HepG2 (cell line): ENCODE results near the gene LSM14B. TPM values are rescaled to one million over a fixed set of nuclear protein-coding genes. Genes with fewer than 3 reads are reported as not detected.

Experiments used
- ARID4A ChIP-seq: sonication (generic); formaldehyde crosslinking; IDR thresholded peaks from 2 replicates; pipeline ENCODE4 v1.5.0; 2020; ENCODE audit warnings: mild to moderate bottlenecking, missing genetic modification reagents, borderline replicate concordance
- CREM ChIP-seq, 2 experiments: sonication (generic) in 1 of 2; formaldehyde crosslinking in 1 of 2; IDR thresholded peaks; 2 replicates each; pipeline versions ENCODE4 v1.4.0 to v1.6.1; 2016 to 2020; ENCODE audit warnings: antibody characterized with exemption in 1 of 2, mild to moderate bottlenecking in 1 of 2, missing genetic modification reagents in 1 of 2
- ESRRA ChIP-seq: sonication (generic); formaldehyde crosslinking; IDR thresholded peaks from 2 replicates; pipeline ENCODE4 v1.5.1; 2020; ENCODE audit warnings: mild to moderate bottlenecking, low read depth, missing genetic modification reagents
- PRPF4 ChIP-seq: fragments of 200-400 bp; formaldehyde crosslinking; IDR thresholded peaks from 2 replicates; pipeline ENCODE4 v1.6.1; 2016; ENCODE audit warnings: low read length, low read depth; ENCODE audit not compliant: poor library complexity, severe bottlenecking
- SETDB1 ChIP-seq: sonication (generic); formaldehyde crosslinking; IDR thresholded peaks from 2 replicates; pipeline ENCODE4 v1.5.1; 2020; ENCODE audit warnings: missing genetic modification reagents, mild to moderate bottlenecking, borderline replicate concordance
- SSRP1 ChIP-seq: IDR thresholded peaks from 2 replicates; pipeline ENCODE4 v1.6.1; 2016; ENCODE audit warnings: control low read depth
- TAF1 ChIP-seq: sonication (generic); formaldehyde crosslinking; IDR thresholded peaks from 2 replicates; pipeline ENCODE4 v1.4.0; 2020; ENCODE audit warnings: missing genetic modification reagents
- TP53 ChIP-seq: sonication (generic); formaldehyde crosslinking; conservative IDR thresholded peaks from 2 replicates; pipeline ENCODE4 v1.4.0; 2020; ENCODE audit warnings: missing genetic modification reagents
- U2AF2 ChIP-seq: fragments of 200-400 bp; formaldehyde crosslinking; IDR thresholded peaks from 2 replicates; pipeline ENCODE4 v1.6.1; 2017; ENCODE audit warnings: low read depth, mild to moderate bottlenecking, low read length
- ZC3H13 ChIP-seq: sonication (generic); formaldehyde crosslinking; IDR thresholded peaks from 2 replicates; pipeline ENCODE4 v1.8.1; 2023; ENCODE audit warnings: mild to moderate bottlenecking, missing genetic modification reagents, moderate library complexity
- ZFX ChIP-seq: sonication (generic); formaldehyde crosslinking; IDR thresholded peaks from 2 replicates; pipeline ENCODE4 v1.4.0; 2020; ENCODE audit warnings: mild to moderate bottlenecking, low read depth, missing genetic modification reagents, moderate library complexity
- ZNF205 ChIP-seq: IDR thresholded peaks from 2 replicates; pipeline ENCODE4 v1.6.1; 2018; ENCODE audit warnings: missing biosample characterization, missing genetic modification reagents
- ZNF235 ChIP-seq: sonication (generic); formaldehyde crosslinking; IDR thresholded peaks from 2 replicates; pipeline ENCODE4 v1.8.1; 2023; ENCODE audit warnings: mild to moderate bottlenecking, missing genetic modification reagents, borderline replicate concordance
- ZNF577 ChIP-seq: sonication (generic); formaldehyde crosslinking; IDR thresholded peaks from 2 replicates; pipeline ENCODE4 v1.4.0; 2020; ENCODE audit warnings: mild to moderate bottlenecking, low read depth, missing genetic modification reagents, borderline replicate concordance
- ZNF724P ChIP-seq: sonication (generic); formaldehyde crosslinking; IDR thresholded peaks from 2 replicates; pipeline ENCODE4 v1.8.0; 2022; ENCODE audit warnings: missing genetic modification reagents, borderline replicate concordance
- ZNF878 ChIP-seq: sonication (generic); formaldehyde crosslinking; IDR thresholded peaks from 2 replicates; pipeline ENCODE4 v1.8.1; 2023; ENCODE audit warnings: mild to moderate bottlenecking, missing genetic modification reagents, moderate library complexity
- ZNF879 ChIP-seq: sonication (generic); formaldehyde crosslinking; IDR thresholded peaks from 2 replicates; pipeline ENCODE4 v1.8.1; 2023; ENCODE audit warnings: missing genetic modification reagents
- polyA plus RNA-seq, 8 experiments: library from polyadenylated mRNA; depleted of rRNA in 3 of 8; stranded (reverse) in 7 of 8; unstranded in 1 of 8; fragments of >200 nt; fragmentation: Illumina TruSeq in 4 of 8; extraction: Trizol in 4 of 8; gene quantifications; 2 replicates each; pipeline versions ENCODE4 v1.2.1 to v1.2.3, GENCODE V29; 2011 to 2016; ENCODE audit warnings: low read depth in 4 of 8, missing spikeins in 1 of 8, mixed read lengths in 1 of 8; ENCODE audit not compliant: insufficient read depth in 1 of 8
- total RNA-seq, 5 experiments: library from RNA; depleted of rRNA; stranded (reverse); fragments of >200 nt; fragmentation: Illumina TruSeq; extraction: Trizol; gene quantifications; 2 replicates each; pipeline ENCODE4 v1.2.3, GENCODE V29; 2016; ENCODE audit warnings: low read depth in 1 of 5
- TF ChIP-seq, protein P1 (sequence below): sonication (generic); formaldehyde crosslinking; IDR thresholded peaks from 2 replicates; pipeline ENCODE4 v1.9.0; 2022; ENCODE audit warnings: missing genetic modification reagents, mild to moderate bottlenecking, borderline replicate concordance
- TF ChIP-seq, protein P2 (sequence below): sonication (generic); formaldehyde crosslinking; IDR thresholded peaks from 2 replicates; pipeline ENCODE4 v1.4.0; 2020; ENCODE audit warnings: mild to moderate bottlenecking, missing genetic modification reagents
- TF ChIP-seq, protein P3 (sequence below): sonication (generic); formaldehyde crosslinking; IDR thresholded peaks from 2 replicates; pipeline ENCODE4 v1.4.0; 2020; ENCODE audit warnings: mild to moderate bottlenecking, missing genetic modification reagents

Gene LSM14B
- total and polyA plus RNA-seq, 2 of the 13 experiments (the other 11 are each of a cell fraction or from before 2014, with no cell fraction given) = 43.3 to 79.2 TPM

DNA sequence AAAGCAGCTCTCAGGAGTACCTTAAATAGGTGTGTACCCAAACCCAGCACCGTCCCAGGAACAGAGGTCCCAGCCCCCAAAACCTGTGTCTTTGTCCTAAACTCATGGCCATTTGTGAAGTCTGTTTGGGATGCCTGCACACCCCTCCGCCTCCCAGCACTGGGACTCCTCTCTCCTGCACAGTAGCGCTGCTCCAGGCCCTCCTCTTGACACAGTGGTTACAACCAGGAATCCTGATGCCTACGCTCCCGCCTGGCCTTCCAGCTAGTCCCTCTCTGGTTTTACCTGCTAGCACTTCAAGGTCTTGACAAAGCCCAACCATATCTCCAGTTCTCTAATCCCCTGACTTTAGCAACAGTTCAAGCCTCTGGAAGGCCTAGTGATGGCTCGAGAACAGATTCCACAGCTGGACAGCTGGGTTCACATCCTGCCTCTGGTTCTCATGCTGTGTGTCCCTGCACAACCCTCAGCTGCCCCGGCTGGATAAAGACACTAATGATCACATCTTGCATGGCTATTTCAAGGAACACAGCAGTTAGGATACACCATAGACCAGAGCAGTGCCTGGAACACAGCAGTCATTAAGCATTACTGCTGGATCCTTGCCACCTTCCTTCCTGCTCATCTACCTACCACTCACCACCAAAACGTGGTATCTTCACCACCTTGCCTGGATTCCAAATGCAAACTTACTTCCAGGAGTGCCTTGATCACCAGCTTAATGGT, 15.4 kb downstream of the LSM14B start (continued):
- peak; percentile 30; the same call in 1 of the 2 replicates for TF ChIP-seq ARID4A (CRISPR knock-in tag)
- TF ChIP-seq, protein P1, sequence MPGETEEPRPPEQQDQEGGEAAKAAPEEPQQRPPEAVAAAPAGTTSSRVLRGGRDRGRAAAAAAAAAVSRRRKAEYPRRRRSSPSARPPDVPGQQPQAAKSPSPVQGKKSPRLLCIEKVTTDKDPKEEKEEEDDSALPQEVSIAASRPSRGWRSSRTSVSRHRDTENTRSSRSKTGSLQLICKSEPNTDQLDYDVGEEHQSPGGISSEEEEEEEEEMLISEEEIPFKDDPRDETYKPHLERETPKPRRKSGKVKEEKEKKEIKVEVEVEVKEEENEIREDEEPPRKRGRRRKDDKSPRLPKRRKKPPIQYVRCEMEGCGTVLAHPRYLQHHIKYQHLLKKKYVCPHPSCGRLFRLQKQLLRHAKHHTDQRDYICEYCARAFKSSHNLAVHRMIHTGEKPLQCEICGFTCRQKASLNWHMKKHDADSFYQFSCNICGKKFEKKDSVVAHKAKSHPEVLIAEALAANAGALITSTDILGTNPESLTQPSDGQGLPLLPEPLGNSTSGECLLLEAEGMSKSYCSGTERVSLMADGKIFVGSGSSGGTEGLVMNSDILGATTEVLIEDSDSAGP = peak; percentile 14; the same call in 1 of the 2 replicates
- no peak for TF ChIP-seq TP53
- TF ChIP-seq, protein P2, sequence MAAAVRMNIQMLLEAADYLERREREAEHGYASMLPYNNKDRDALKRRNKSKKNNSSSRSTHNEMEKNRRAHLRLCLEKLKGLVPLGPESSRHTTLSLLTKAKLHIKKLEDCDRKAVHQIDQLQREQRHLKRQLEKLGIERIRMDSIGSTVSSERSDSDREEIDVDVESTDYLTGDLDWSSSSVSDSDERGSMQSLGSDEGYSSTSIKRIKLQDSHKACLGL (CRISPR knock-in tag) = 0 out of 2 replicates have a peak, but pooled peaks have one; percentile 17
- 0 out of 2 replicates have a peak, but pooled peaks have one; percentile 11 for TF ChIP-seq ZFX (CRISPR knock-in tag)
- 0 out of 2 replicates have a peak, but pooled peaks have one; percentile 30 for TF ChIP-seq TAF1
- TF ChIP-seq U2AF2 = no peak
- TF ChIP-seq, protein P3, sequence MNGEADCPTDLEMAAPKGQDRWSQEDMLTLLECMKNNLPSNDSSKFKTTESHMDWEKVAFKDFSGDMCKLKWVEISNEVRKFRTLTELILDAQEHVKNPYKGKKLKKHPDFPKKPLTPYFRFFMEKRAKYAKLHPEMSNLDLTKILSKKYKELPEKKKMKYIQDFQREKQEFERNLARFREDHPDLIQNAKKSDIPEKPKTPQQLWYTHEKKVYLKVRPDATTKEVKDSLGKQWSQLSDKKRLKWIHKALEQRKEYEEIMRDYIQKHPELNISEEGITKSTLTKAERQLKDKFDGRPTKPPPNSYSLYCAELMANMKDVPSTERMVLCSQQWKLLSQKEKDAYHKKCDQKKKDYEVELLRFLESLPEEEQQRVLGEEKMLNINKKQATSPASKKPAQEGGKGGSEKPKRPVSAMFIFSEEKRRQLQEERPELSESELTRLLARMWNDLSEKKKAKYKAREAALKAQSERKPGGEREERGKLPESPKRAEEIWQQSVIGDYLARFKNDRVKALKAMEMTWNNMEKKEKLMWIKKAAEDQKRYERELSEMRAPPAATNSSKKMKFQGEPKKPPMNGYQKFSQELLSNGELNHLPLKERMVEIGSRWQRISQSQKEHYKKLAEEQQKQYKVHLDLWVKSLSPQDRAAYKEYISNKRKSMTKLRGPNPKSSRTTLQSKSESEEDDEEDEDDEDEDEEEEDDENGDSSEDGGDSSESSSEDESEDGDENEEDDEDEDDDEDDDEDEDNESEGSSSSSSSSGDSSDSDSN (CRISPR knock-in tag) = no peak
- no peak for TF ChIP-seq SETDB1 (CRISPR knock-in tag)
- TF ChIP-seq ZNF879 (CRISPR knock-in tag) = no peak
- TF ChIP-seq SSRP1 = peak; percentile 48; the same call in 1 of the 2 replicates
- TF ChIP-seq ESRRA = 0 out of 2 replicates have a peak, but pooled peaks have one; percentile 18
- TF ChIP-seq CREM (IDR thresholded peaks at IDR 0.05) = no peak
- TF ChIP-seq CREM (CRISPR knock-in tag; IDR thresholded peaks at IDR 0.05) = 0 out of 2 replicates have a peak, but pooled peaks have one; percentile 20
- peak; percentile 86 for TF ChIP-seq ZC3H13 (CRISPR knock-in tag)
- 0 out of 2 replicates have a peak, but pooled peaks have one; percentile 35 for TF ChIP-seq ZNF235 (CRISPR knock-in tag)
- no peak for TF ChIP-seq ZNF878
- TF ChIP-seq ZNF205 = no peak
- TF ChIP-seq ZNF724P = no peak
- TF ChIP-seq PRPF4 = no peak
- no peak for TF ChIP-seq ZNF577 (CRISPR knock-in tag)
